Stimulated activated CD4-positive, alpha-beta T cell treated with anti-CD3 and anti-CD28 coated beads, Interleukin-1b, Interleukin-23, amount 100 ng/mL, for 48 hours (primary cell): ENCODE measurements around the gene ZNF593OS.
A peak's percentile ranks its signal among the peaks of the same experiment; 100 is the strongest.

ENCODE experiments used
- DNase-seq: peaks from one replicate; pipeline ENCODE4 v3.0.0-alpha.2; 2020

The ZNF593OS gene

DNA sequence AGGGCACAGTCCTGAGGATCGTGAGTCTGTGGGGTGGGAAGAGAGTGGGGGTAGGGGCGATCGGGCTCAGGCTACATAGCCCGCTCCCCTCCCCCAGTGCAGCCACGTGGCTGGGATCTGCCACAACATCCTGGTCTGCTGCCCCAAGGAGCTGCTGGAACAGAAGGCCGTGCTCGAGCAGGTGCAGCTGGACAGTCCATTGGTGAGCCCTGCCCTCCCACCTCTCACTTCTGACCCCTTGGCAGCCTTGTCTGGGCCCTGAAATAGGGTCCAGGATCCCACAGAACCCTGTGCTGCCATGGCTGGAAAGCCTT lies 10.7 kb upstream of the ZNF593OS start:
- no peak for DNase-seq

DNA sequence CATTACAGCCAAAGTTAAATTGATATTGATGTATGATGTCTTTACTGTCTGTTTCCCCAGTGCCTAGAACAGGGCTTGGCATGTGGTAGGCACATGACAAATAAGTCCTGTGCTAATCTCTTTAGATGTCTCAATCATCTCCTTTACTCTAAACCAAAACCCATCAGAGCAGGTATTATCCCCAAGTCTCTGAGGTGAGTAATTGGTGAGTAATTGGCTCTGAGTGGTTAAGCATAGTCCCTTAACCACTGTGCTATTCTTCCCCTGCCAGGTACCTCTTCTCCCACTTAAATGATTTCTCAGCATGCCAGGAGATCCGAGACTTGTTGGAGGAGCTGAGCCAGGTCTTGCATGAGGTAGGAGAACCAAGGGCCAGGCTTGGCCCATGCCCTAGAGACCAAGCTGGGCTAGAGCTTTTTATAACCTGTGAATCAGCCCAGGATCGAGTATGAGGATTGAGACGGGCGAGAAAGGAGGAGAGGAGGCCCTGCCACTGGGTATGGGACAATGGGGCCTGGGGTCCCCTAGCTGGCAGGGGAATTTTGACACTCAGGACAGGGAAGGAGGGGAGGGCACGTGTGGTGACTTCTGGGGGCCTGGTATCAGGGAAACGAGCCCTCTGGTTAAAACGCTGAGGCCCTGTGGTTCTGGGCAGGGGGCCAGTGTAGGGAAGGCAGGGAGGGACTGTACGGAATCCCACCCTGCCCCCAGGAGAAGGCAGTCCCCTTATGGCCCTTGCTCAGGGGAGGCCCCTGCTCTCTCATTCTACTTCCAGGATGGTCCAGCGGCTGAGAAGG lies 10.2 kb upstream of the ZNF593OS start:
- no peak for DNase-seq

DNA sequence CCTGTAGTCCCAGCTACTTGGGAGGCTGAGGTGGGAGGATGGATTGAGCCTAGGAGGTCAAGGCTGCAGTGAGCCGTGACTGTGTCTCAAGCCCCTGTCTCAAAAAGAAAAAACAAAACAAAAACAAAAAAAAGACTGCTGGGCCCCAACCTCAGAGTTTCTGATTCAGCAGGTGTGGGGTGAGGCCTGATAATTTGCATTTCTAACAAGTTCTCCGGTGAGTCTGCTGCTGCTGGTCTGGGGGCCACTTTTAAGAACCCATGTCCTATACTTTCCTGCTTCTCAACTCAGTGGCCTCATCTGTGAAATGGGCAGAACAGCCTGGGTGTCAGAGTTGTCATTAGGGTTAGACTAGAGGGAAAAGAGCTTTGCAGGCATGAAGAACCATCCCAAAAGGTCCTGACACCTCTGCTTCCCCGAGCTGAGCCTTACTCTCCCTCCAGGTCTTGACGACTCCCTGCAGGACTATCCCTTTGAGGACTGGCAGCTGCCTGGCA lies 8.4 kb upstream of the ZNF593OS start:
- DNase-seq, result no peak

DNA sequence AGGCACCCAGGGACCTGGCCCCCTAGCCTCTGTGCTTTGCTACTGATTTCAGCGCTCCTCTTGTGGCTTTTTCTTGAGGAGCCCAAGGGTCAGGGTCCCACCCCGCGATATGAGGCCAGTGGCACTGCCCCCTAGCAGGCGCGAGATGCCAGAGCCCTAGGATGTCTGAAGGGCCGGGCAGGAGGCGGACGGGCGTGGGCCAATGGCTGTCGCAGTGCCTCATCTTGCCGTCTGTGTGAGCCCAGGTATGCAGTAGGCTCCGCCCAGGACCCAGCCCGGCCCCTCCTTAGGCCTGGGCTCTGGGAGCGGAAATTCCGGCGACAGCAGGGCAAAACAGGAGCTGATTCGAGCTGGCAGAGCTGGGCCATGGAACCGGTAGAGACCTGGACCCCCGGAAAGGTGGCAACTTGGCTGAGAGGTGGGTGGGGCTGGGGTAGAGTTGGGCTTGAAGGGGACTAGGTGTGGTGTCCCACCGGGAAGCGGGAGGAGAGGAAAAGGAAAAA lies 5.6 kb upstream of the ZNF593OS start, which contains the start of gene CNKSR1:
Gene CNKSR1 (plus strand): TSS at position 310 of the 503 bp plus-strand sequence. CDS start 57 bp downstream, at position 367.
- DNase-seq, result peak; percentile 22

DNA sequence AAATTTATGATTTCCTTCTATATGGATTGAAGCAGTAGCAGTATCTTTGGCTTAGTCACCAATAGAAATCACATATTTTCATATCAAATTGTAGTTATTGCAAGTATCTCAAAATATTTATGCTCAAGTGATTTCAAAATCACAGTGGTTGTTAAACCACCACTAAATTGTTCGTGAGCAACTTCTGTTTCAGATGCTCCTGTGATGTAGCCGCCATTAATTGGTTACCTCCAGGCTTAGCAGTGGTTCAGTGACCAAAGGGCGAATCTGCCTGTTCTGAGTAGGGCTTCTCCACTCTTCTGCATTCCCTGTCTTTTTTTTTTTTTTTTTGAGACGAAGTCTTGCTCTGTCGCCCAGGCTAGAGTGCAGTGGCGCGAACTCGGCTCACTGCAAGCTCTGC lies 3.7 kb upstream of the ZNF593OS start:
- no peak for DNase-seq

DNA sequence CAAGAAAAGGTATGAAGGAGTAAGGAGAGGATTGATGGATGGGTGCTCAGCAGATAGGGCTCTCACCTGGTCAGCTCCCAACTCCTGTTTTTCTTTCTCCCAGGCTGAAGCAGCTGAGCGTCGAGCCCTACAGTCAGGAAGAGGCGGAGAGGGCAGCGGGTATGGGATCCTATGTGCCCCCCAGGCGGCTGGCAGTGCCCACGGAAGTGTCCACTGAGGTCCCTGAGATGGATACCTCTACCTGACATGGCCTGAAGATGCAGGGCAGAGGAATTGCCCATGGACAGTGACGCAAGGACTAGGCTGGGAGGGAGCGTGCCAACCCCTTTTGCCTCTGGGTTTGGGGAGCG lies 1.2 kb downstream of the ZNF593OS start:
- no peak for DNase-seq

DNA sequence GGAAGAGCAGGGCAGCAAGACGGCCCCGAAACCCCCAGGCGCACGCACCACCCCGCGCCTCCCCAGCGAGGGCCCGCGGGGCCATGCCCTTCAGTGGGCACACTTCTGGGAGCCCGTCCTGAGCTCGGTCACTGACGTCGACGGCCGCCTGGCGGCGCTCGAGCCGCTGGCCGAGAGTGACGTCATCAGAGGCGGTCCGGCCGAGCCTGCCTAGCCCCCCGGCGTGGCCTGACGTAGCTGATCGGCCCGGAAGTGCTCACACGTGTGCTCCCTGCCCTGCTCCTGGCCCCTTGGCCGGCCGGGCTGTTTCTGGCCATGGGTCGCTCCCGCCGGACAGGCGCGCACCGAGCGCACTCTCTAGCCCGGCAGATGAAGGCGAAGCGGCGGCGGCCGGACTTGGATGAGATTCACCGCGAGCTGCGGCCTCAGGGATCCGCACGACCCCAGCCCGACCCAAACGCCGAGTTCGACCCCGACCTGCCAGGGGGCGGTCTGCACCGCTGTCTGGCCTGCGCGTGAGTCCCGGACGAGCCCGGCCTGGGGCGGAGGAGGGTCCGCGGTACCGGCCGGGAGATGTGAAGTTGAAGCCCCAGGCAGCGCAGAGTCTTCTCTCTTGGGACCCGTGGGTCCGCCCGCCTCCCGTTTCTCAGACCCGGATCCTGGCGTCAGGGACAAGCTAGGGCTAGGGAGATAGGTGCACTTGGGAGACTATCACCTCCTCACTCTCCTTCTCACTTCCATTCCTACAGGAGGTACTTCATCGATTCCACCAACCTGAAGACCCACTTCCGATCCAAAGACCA lies 1.8 kb downstream of the ZNF593OS start, which contains the start of gene ZNF593:
Gene ZNF593 (plus strand): TSS at position 240 of the 803 bp plus-strand sequence. CDS start 76 bp downstream, at position 316.
- peak; percentile 91 for DNase-seq

DNA sequence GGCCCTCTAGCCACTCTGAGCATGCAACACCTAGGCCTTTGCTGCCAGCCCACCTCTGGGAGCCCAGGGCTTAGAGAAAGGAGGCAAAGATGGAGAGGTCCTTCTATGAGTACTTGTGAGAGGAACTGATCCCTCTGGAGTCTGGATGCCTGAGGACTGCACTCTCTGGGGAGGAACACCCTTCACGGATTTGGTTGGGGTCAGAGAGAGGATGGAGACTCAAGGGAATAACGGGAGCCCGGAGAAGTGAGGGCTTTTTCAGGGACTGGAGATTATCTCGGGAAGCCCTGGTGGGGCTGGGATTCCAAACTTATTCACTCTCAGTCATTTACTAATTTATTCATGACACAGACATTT lies 2.5 kb downstream of the ZNF593OS start:
- DNase-seq, result no peak

DNA sequence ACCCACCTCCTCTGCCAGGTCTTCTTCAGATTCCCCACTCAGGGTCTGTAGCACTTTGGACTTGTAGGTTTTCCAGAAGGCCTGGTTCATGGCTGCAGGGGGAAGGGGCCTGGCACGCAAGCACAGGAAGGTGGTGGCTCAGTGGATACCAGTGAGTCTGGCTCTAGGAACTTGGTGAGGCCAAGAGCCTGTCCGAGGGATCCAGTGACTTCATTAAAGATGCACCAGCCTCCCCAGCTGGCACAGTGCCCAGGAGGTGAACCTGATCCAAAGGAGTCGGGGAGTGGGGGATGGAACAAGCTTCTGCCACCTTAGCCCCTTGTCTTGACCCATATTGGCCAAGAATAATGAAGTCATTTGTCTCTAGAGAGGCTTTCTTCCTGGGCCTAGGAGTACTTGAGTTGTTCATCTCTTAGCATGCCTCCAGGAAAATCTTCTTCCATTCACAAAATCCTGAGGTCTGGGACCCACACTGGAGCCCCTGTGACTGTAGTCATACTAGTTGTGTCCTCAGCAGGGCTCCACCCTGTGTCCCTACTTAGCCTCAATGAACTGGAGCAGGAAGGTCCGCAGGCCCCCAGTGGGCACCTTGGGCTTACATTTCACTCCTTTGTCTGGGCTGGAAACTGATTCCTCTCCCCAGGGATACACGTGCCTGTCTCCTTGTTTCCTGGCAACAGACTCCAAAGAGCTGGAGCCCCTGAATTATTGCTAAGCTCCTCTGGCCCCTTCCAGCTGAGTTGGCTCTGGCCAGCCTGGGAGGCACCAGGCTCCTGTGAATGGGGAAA lies 3.0 kb downstream of the ZNF593OS start, which contains the start of gene C1orf232:
Gene C1orf232 (minus strand): TSS at position 554 of the 788 bp plus-strand sequence. CDS start 464 bp downstream, at position 90.
- no peak for DNase-seq

DNA sequence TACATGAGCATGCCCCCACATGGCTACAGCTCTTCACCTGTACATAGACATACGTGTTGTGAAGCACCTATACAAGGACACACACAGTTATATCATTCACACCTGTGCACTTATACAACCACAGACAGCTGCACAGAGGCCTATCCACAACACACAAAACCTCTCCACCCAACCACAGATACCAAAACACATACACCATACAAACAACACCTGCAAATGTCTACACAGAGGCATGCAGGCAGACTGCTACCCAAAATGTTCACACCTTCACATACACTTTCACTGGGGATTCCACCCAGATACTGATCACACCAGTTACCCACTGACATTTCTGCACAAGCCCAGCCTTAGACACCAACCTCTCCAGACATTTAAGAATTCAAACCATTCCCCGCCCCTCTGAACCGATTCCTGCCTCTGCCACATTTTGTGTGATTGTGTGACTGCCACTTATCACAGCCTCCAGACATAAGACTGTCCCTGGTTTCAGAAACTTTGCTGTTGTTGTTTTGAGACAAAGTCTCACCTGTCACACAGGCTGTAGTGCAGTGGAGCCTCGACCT lies 4.8 kb downstream of the ZNF593OS start:
- no peak for DNase-seq

DNA sequence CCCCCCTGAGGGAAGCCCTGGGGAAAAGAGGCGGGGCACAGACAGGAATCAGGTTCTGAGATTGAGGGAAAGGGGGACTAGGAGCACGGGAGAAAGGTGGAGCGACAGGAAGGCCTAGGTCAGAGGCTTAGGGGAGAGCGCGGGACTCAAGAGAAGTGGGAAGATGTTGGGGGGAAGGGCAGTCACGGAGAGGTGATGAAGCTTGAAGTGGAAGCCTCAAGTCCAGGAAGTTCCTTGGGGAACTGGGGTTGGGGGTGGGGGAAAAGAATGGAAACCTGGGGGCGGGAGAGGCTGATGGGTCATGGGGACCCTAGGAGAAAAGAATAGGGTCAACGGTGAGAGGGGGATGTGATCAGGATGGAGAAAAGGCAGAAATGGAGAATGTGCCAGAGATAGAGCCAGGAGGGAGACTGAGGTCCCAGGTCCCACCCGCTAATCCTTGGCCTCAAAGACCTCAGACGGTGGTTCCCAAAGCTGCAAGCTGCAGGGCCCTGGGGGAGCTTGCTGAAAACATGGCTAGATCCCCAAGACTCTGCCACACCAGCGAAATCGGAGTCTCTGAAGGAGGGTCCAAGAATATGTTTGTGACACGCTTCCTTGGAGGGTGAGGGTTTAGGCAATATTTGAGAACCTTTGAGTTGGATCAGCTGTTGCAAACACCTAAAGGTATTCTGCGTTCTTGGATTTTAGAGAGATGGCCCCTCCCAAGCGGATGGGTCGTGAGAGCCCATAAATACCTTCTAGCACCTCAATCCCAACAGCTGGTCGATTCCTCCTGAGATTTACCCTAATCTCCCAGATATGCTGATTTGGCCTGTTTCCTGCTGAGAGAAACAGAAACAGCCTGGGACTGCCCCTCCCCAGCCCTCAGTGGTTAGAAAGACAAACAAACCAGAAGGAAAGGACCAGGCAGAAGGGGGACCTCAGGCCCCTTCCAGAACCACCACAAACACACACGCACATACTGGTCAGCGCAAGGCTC lies 6.5 kb downstream of the ZNF593OS start:
- DNase-seq, result no peak

DNA sequence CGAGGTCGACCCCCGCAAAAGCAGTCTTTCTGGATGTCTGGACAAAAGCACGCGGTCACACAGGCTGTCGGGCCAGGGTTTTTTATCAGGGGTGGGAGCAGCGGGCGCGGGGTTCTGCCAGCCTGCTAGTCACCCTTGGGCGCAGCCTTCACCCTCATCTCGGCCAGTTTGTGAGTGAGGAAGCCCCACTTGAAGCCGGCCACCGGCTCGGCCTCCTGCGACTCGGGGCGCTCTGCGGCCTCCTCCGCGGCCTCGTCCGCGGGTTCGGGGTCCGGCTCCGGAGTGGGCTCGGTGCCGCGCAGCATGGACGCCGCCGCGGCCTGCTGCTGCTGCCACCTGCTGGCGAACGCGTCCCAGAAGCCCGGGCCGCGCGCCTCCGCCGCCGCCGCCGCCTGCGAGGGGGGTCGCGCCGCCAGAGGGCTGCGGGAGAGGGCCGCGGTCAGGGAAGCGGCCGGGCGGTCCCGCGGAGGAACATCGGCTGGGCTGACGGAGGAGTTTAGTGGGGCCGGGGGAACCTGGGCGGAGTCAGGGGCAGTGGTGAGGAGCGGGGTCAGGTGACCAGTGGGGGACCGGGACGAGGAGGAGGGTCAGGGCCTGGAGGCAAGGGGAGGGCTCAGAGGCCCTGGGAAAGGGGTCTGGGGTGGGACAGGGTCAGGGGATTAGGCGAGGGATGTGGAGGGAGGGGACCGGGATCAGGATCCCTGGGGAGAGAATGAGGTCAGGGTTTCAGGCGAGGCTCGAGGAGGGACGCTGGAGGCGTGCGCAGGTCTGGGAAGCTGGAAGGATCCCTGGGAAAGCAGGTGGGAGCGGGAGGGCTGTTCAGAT lies 7.4 kb downstream of the ZNF593OS start:
- peak; percentile 15 for DNase-seq

DNA sequence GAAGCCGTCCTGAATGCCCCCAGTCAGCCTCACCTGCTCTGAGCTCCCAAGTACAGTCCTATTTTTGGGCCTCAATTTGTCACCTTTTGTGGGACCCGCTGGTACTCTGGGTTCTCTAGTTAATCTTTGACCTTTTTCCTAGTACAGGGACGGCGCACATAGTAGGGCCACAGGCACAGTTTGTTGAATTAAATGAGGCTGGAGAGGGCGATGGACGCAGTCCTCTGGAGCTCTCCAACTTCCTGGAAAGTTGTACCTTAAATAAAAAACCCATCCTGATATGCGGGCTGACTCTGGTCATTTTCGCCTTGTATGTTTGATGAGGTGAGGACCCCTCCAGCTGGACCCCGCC lies 8.0 kb downstream of the ZNF593OS start:
- DNase-seq, result no peak

DNA sequence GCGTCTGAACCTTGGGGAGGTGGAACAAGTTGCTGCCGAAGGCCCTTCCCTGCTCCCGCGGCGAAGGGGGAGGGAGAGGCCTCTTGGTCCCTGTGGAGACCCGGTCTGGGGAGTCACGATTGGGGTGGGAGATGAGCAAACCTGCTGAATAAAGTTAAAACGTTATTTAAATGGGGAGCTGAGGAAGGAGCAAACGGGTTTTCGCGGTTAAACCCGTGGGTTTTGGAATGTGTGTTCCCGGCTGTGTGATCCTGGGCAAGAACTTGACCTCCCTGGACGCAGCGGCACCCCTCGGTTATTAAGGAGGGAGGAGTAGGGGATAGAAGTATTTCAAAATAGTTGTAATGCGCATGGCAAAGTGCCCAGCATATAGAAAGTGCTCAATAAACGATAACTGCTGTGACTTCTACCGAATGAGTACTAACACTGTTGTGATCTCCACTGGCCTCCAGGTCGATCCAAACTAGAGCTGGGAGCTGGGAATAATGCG lies 9.4 kb downstream of the ZNF593OS start:
- DNase-seq, result no peak

DNA sequence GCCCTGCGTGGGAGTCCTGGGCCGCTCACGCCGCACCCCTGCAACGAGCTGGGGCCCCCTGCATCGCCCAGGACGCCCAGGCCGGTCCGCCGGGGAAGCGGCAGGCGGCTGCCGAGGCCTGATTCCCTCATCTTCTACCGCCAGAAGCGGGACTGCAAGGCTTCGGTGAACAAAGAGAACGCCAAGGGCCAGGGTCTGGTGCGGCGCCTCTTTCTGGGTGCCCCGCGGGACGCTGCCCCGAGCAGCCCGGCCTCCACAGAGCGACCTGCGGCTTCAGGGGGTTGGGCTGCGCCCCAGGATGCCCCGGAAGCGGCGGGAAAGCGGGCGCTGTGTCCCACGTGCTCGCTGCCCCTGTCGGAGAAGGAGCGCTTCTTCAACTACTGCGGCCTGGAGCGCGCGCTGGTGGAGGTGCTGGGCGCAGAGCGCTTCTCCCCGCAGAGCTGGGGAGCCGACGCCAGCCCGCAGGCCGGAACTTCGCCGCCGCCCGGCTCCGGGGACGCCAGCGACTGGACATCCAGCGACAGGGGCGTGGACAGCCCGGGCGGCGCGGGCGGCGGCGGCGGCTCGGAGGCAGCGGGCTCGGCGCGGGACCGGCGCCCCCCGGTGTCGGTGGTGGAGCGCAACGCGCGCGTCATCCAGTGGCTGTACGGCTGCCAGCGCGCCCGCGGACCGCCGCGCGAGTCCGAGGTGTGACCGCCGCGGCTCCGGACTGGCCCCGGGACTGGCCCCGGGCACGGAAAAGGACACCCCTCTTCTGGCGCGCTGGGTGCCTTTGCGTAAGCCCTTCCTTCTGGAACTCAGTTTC lies 10.0 kb downstream of the ZNF593OS start:
- DNase-seq, result peak; percentile 52

DNA sequence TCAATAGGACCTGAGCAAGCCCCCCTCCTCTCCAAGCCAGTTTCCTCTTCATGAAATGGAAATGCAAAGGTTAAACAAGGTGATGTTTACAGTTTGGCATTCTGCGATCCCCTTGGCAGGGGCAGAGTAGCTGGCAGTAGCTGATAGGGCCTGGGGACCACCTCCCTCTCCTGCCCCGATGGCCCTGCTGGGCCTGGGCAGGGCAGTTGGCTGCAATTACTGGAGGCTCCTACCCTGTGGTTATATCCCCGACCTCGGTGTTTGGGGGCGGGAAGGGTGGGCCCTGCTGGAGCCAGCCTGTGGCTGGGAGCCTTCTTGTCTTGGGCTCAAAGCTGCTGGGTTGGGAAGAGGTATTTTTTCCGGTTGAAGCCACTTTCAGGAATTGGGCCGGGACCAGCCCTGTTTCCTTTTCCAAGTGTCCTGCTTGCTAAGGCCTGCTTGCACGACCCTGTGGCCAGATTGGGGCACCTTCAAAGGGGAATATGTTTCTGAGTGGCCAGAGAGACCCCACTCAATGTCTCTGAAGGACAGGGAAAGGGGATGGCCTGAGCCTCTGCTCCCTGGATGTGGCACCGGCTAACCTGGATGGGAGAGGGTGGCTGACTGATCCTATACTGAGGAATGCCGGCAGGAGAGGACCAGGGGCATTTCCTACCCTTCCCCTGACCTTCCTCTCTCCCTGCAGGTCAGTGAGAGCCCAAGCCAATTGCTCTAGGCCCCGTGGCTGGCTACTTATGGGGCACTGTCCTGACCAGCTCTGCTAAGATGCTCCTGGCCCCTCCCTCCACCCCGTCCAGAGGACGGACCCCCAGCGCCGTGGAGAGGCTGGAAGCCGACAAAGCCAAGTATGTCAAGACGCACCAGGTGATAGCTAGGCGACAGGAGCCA lies 10.9 kb downstream of the ZNF593OS start:
- no peak for DNase-seq

DNA sequence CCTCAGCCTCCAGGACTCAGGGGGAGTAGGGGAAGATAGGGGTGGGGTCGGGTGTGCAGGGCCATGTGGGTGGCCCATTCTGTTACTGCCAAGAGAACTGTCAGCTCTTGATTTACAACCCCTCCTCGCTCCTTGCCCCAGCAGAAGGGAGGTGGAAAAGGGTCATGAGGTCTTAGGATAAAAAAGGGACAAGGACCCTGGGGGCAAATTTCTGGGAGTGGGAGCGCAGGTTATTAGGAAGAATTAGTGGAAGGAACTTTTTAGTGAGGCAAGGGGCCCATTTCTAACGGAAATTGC lies 11.9 kb downstream of the ZNF593OS start:
- DNase-seq, result no peak

DNA sequence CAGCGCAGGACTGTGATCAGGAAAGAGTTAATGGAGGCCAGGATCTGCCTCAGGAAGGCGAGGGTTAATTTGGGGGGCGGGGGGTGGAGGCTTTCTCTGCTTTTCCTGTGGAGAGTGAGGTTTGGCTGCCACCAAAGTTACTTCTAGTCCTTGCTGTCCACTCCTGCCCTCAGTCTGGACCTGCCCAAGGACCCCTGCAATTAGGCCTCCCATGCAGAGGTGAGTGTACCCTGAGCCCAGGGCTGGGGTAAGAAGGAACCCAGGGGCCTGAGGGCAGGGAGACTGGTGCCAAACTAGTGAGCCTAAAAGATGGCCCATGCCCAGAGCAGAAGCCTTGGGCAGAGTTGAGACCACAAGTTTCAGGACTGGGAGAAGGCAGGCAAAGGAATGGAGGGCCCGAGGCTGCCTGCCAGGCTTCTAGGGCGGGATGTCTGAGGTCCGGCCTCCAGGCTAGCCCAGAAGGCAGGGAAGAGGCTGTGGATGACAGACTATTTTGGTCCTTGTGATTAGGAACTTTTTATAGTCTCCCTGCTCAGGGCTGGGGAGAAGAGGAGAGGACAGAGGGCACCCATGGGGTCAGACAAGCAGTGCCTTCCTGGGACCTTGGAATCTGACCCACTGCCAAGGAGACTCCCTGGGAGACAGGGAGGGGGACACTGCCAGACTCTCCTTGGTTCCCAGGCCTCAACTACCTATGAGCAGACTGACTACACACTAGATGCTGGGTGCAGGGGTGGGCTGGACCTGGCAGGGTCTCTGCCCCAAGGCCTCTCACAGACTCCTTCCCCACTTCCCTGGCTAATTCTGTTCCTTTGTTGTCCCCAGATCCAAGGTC lies 12.5 kb downstream of the ZNF593OS start, which contains the start of gene FAM110D:
Gene FAM110D (plus strand): TSS at position 172 of the 835 bp plus-strand sequence. CDS start 2,213 bp downstream, outside the sequence.
- DNase-seq, result no peak
